ENCODE data around the gene EDDM13. TPM values are rescaled to one million over a fixed set of nuclear protein-coding genes. Genes with fewer than 3 reads are reported as not detected.
"Not testable (repeated sequence)": the region's sequence is repeated elsewhere in the genome, so short reads cannot be mapped to it uniquely, and the experiment has no call there.

EDDM13 gene
- total and polyA plus RNA-seq, 10 of the 15 experiments (the other 5 are each of a cell fraction or from before 2014, with no cell fraction given) = 0.15 to 0.37 TPM; not detected in 8

DNA sequence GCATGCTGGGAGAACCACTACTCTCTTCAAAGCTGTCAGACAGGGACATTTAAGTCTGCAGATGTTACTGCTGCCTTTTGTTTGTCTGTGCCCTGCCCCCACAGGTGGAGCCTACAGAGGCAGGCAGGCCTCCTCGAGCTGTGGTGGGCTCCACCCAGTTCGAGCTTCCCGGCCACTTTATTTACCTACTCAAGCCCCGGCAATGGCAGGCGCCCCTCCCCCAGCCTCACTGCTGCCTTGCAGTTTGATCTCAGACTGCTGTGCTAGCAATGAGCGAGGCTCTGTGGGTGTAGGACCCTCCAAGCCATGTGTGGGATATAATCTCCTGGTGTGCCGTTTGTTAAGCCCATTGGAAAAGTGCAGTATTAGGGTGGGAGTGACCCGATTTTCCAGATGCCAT lies 64.5 kb downstream of the EDDM13 start:
- H3K36me3 ChIP-seq (ENCODE audit: control insufficient read depth in 2 of 2, insufficient read depth in 2 of 2, low read length in 1 of 2); H3K4me3 ChIP-seq; BruUV-seq (replicated peaks); FAIRE-seq; in situ Hi-C loops (cut with MboI); RAD21 ChIA-PET (ENCODE audit: unreplicated experiment); DNase-seq (ENCODE audit: low read depth, low spot score); SMC1A ChIA-PET (ENCODE audit: uncharacterized antibody, unreplicated experiment); H3K79me2 ChIP-seq (ENCODE audit: control insufficient read depth, insufficient read depth, low read length); ATAC-seq; H3K27me3 ChIP-seq (replicated peaks in 1 of 2; ENCODE audit: control insufficient read depth in 2 of 2, insufficient read depth in 2 of 2, low read length in 1 of 2); H3K4me2 ChIP-seq (ENCODE audit: control insufficient read depth, insufficient read depth); H3K9me3 ChIP-seq (replicated peaks; ENCODE audit: control insufficient read depth, insufficient read depth, low read length); POLR2A ChIA-PET; H4K20me1 ChIP-seq (ENCODE audit: control insufficient read depth, insufficient read depth); H3K9ac ChIP-seq (ENCODE audit: control insufficient read depth, insufficient read depth, low read length); H3K4me1 ChIP-seq (ENCODE audit: control insufficient read depth, insufficient read depth, low read length); intact Hi-C loops (cut with micrococcal nuclease; ENCODE audit: unreplicated experiment); H3K27ac ChIP-seq (ENCODE audit: control insufficient read depth, insufficient read depth); H2AFZ ChIP-seq (ENCODE audit: control insufficient read depth, low read depth, low read length): not testable (repeated sequence)
- CTCF ChIA-PET = interaction anchor here (1.4 to 1.6 kb wide), 2 partner anchors 12 to 84 kb away, joined by 3 to 9 read pairs; no protein-coding TSS in a partner anchor
- WGBS (ENCODE audit: insufficient coverage, insufficient replicate concordance, low lambda C conversion rate, missing lambda C conversion rate) = 11% methylated on average over 8 of the region's 8 CpGs

DNA sequence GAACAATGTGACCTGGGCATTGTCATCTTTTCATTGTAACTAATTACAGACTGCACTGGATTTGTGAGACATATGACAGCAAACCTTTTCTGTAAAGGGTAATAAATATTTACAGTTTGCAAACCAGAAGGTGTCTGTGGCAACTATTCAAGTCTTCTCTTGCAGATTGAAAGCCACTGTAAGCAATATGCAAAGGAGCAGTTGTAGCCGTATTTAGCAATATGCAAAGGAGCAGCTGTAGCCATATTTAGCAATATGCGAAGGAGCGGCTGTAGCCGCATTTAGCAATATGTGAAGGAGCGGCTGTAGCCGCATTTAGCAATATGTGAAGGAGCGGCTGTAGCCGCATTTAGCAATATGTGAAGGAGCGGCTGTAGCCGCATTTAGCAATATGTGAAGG lies 66.5 kb downstream of the EDDM13 start:
- CTCF ChIA-PET = interaction anchor here (1.4 kb wide), 1 partner anchor 9 kb away, joined by 8 read pairs; no protein-coding TSS in a partner anchor
- intact Hi-C loops (cut with micrococcal nuclease; ENCODE audit: unreplicated experiment); BruUV-seq (replicated peaks): not testable (repeated sequence)

More for the DNA sequence above, 66.5 kb downstream of the EDDM13 start:
- ATAC-seq; H2AFZ ChIP-seq (ENCODE audit: control insufficient read depth, low read depth, low read length); H3K9me3 ChIP-seq (replicated peaks; ENCODE audit: control insufficient read depth, insufficient read depth, low read length); H4K20me1 ChIP-seq (ENCODE audit: control insufficient read depth, insufficient read depth); H3K9ac ChIP-seq (ENCODE audit: control insufficient read depth, insufficient read depth, low read length); in situ Hi-C loops (cut with MboI); RAD21 ChIA-PET (ENCODE audit: unreplicated experiment); DNase-seq (ENCODE audit: low read depth, low spot score); H3K27ac ChIP-seq (ENCODE audit: control insufficient read depth, insufficient read depth); H3K79me2 ChIP-seq (ENCODE audit: control insufficient read depth, insufficient read depth, low read length); SMC1A ChIA-PET (ENCODE audit: uncharacterized antibody, unreplicated experiment); H3K4me1 ChIP-seq (ENCODE audit: control insufficient read depth, insufficient read depth, low read length); H3K4me2 ChIP-seq (ENCODE audit: control insufficient read depth, insufficient read depth); H3K4me3 ChIP-seq; FAIRE-seq; H3K36me3 ChIP-seq (ENCODE audit: control insufficient read depth in 2 of 2, insufficient read depth in 2 of 2, low read length in 1 of 2); H3K27me3 ChIP-seq (replicated peaks in 1 of 2; ENCODE audit: control insufficient read depth in 2 of 2, insufficient read depth in 2 of 2, low read length in 1 of 2): not testable (repeated sequence)
- 0% methylated on average over 6 of the region's 10 CpGs for WGBS (ENCODE audit: insufficient coverage, insufficient replicate concordance, low lambda C conversion rate, missing lambda C conversion rate)
- POLR2A ChIA-PET = interaction anchor here (0.6 kb wide), 1 partner anchor 187 kb away, joined by 3 read pairs; no protein-coding TSS in a partner anchor
